Measurements from ENCODE around the gene NCF2. TPM values are rescaled to one million over a fixed set of nuclear protein-coding genes. Genes with fewer than 3 reads are reported as not detected.

NCF2 gene
- total RNA-seq, 1 donor from 2014 or later, result not detected

DNA sequence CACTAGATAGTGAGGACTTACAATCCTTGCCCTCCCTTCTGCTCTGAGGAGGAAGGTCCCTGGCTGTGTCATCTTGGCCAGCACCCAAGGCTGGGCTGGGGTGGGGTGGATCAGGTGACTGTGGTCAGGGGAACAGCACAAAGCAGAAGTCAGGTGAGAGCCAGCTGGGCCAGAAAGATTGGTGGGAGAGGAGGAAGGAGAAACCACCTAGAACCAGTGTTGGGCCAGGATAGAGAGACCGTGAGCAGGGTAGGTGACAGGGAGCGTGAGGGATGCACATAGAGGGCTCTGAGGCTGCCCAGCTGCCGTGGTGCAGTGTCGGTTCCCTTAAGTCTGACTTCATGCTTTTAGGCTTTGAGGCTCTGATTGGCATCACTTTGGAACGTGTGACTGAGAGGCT is 22.7 kb downstream of the NCF2 start:
- H3K4me1 Mint-ChIP-seq, result no peaks in the 10 kb centered on the region
- H3K27ac Mint-ChIP-seq (ENCODE audit: unreplicated experiment), result no peak overlapping the region
- H3K27me3 Mint-ChIP-seq (ENCODE audit: low read depth), result no peaks in the 10 kb centered on the region
- H3K9me3 Mint-ChIP-seq, result no peaks in the 10 kb centered on the region
- no peak for DNase-seq (ENCODE audit: low read depth, low spot score)
- TF ChIP-seq, protein P1, sequence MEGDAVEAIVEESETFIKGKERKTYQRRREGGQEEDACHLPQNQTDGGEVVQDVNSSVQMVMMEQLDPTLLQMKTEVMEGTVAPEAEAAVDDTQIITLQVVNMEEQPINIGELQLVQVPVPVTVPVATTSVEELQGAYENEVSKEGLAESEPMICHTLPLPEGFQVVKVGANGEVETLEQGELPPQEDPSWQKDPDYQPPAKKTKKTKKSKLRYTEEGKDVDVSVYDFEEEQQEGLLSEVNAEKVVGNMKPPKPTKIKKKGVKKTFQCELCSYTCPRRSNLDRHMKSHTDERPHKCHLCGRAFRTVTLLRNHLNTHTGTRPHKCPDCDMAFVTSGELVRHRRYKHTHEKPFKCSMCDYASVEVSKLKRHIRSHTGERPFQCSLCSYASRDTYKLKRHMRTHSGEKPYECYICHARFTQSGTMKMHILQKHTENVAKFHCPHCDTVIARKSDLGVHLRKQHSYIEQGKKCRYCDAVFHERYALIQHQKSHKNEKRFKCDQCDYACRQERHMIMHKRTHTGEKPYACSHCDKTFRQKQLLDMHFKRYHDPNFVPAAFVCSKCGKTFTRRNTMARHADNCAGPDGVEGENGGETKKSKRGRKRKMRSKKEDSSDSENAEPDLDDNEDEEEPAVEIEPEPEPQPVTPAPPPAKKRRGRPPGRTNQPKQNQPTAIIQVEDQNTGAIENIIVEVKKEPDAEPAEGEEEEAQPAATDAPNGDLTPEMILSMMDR (conservative IDR thresholded peaks at IDR 0.05), result no peak
- no peaks in the 10 kb centered on the region for H3K36me3 Mint-ChIP-seq (ENCODE audit: low read depth)
- H3K4me3 Mint-ChIP-seq, result no peak overlapping the region

DNA sequence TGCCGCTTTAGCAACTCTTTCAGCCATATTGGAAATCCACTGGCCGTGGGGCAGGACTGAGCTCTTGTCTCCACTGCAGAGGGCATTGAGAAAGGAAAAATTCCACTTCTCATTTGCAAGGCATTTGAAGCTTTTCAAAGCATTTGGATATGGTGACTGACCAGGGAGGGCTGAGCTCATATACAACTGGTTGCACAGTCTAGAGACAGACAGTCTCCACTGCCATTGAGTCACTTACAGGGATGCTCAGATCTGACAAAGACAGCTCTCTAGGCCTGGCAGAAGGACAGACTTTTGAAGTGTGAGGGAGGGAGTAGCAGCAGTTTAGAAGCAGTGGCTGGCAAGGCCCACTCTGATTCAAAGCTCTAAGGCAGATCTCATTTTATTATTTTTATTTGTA is 24.2 kb downstream of the NCF2 start:
- DNase-seq (ENCODE audit: low read depth, low spot score), result no peak
- Mint-ChIP-seq H3K27ac (ENCODE audit: unreplicated experiment) (no peak overlapping the region), H3K4me3 (no peak overlapping the region), H3K9me3 (no peaks in the 10 kb centered on the region), H3K27me3 (ENCODE audit: low read depth) (no peaks in the 10 kb centered on the region), H3K4me1 (no peaks in the 10 kb centered on the region), H3K36me3 (ENCODE audit: low read depth) (no peaks in the 10 kb centered on the region)
- TF ChIP-seq, protein P1 (conservative IDR thresholded peaks at IDR 0.05), result no peak

DNA sequence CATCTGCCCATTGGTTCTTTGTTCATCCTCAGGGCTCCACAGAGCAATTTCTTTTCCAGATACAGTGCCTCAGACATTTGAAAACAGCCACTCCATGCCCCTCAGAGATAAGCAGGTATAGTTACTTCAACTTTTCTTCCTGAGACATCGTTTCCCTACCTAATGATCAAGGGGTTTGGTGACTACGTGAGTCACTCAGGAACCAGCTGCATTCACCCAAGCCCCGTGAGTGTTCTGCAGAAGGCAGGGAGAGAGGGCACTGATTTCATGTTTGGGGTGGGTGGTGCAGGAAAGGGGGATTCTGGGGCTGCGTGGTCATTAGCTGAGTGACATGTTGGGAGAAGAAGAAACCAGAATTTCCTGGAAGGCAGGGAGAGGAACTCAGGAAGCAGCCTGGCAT is 25.0 kb downstream of the NCF2 start:
- H3K27ac Mint-ChIP-seq (ENCODE audit: unreplicated experiment), result no peak overlapping the region
- TF ChIP-seq, protein P1 (conservative IDR thresholded peaks at IDR 0.05), result no peak
- no peaks in the 10 kb centered on the region for H3K27me3 Mint-ChIP-seq (ENCODE audit: low read depth)
- no peak overlapping the region for H3K4me3 Mint-ChIP-seq
- no peaks in the 10 kb centered on the region for H3K4me1 Mint-ChIP-seq
- H3K9me3 Mint-ChIP-seq, result no peaks in the 10 kb centered on the region
- no peak for DNase-seq (ENCODE audit: low read depth, low spot score)
- H3K36me3 Mint-ChIP-seq (ENCODE audit: low read depth), result no peaks in the 10 kb centered on the region

DNA sequence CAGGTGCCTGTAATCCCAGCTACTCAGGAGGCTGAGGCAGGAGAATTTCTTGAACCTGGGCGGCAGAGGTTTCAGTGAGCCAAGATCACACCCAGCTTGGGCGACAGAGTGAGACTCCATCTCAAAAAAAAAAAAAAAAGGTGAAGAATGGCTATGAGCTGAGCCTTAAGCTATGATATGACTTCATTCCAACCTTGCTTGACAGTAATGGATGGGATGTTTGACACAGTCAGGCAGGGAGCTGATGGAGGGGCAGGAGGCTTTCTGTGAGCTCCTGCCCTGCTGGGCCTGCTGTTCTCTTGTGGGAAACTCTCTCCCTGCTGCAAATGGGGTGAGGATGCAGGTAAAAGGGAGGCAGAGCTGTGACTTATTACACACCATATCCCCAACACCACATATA is 27.6 kb downstream of the NCF2 start:
- no peak for DNase-seq (ENCODE audit: low read depth, low spot score)
- Mint-ChIP-seq H3K36me3 (ENCODE audit: low read depth) (no peaks in the 10 kb centered on the region), H3K4me1 (no peaks in the 10 kb centered on the region), H3K27me3 (ENCODE audit: low read depth) (no peaks in the 10 kb centered on the region), H3K9me3 (no peaks in the 10 kb centered on the region), H3K4me3 (no peak overlapping the region), H3K27ac (ENCODE audit: unreplicated experiment) (no peak overlapping the region)
- TF ChIP-seq, protein P1 (conservative IDR thresholded peaks at IDR 0.05), result no peak

DNA sequence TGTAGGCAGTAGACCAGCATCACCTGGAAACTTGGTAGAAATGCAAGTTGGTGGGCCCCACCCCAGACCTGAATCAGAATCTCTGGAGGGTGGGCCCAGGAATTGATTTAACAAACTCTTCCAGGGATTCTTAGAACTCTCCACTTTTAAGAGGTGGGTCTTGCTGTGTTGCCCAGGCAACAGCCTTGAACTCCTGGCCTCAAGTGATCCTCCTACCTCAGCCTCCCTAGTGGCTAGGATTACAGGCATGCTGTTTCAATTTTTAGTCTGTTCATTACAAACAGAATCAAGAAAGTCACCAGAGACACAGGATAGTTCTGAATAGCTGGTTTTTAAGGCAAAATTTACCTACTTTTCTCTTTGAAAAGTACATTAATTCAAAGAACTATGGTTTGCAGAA is 31.2 kb downstream of the NCF2 start:
- Mint-ChIP-seq H3K4me3 (no peak overlapping the region), H3K4me1 (no peaks in the 10 kb centered on the region), H3K9me3 (no peaks in the 10 kb centered on the region), H3K36me3 (ENCODE audit: low read depth) (peaks cover 2% of the 10 kb centered on the region), H3K27me3 (ENCODE audit: low read depth) (no peaks in the 10 kb centered on the region), H3K27ac (ENCODE audit: unreplicated experiment) (no peak overlapping the region)
- no peak for DNase-seq (ENCODE audit: low read depth, low spot score)
- TF ChIP-seq, protein P1 (conservative IDR thresholded peaks at IDR 0.05), result no peak

DNA sequence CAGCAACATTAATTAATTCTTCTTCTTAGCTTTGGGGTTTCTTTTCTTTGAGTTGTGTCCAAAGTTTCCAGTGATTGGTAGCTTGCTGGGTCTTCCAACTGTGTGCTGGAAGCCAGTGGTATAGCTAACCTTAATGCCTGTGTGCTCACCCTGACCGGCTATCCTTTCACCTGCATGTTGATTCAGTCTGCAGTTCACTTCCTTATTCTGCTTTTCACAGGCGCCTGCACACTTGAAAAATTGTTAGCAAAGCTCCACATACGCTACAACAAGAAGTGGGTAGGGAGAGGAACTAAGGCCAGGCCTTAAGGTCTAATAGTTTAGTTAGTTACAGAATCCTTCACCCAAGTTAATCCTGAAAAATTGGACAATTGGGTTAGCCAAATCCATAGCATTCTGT is 35.7 kb downstream of the NCF2 start:
- H3K9me3 Mint-ChIP-seq, result no peaks in the 10 kb centered on the region

More for the DNA sequence above, 35.7 kb downstream of the NCF2 start:
- TF ChIP-seq, protein P1 (conservative IDR thresholded peaks at IDR 0.05), result no peak
- Mint-ChIP-seq H3K27ac (ENCODE audit: unreplicated experiment) (no peak overlapping the region), H3K4me1 (no peaks in the 10 kb centered on the region), H3K36me3 (ENCODE audit: low read depth) (peaks cover 5% of the 10 kb centered on the region), H3K27me3 (ENCODE audit: low read depth) (no peaks in the 10 kb centered on the region), H3K4me3 (no peak overlapping the region)
- no peak for DNase-seq (ENCODE audit: low read depth, low spot score)

Data from neural crest cell (in vitro differentiated cells).